ENCODE measurements around the gene P2RY6. TPM values are rescaled to one million over a fixed set of nuclear protein-coding genes. Genes with fewer than 3 reads are reported as not detected.

P2RY6 gene
- total and polyA plus RNA-seq, 2 donors from 2014 or later: 6.7 to 17.9 TPM

- H3K9ac ChIP-seq (ENCODE audit: low read length in 3 of 3): no peak overlapping the region
- no peak overlapping the region for H3K4me3 ChIP-seq (ENCODE audit: low read length in 3 of 3)
- H3K9me3 ChIP-seq (ENCODE audit: control insufficient read depth in 2 of 3, insufficient read depth in 1 of 3, low read length in 3 of 3): no peaks in the 10 kb centered on the region
- H3K27ac ChIP-seq (ENCODE audit: low read depth in 2 of 2, low read length in 2 of 2): peak overlapping the region; percentile 63 to 71
- TF ChIP-seq CTCF (IDR thresholded peaks at IDR 0.05; ENCODE audit: borderline replicate concordance, extremely low read depth, insufficient read depth): no peak
- FAIRE-seq: no peak
- H3K4me1 ChIP-seq (ENCODE audit: control insufficient read depth in 2 of 3, insufficient read depth in 2 of 3, low read depth in 1 of 3, low read length in 3 of 3): peaks cover 0 to 31% (median 23%) of the 10 kb centered on the region in 3 donors
- intact Hi-C loops (cut with DNase I): no loop called here
- peaks cover 4% of the 10 kb centered on the region for H3K27me3 ChIP-seq (ENCODE audit: control insufficient read depth, insufficient read depth, low read length)
- DNase-seq: peak in 2 of 5 donors; percentile 6 to 9
- H3K36me3 ChIP-seq (ENCODE audit: control insufficient read depth in 2 of 3, insufficient read depth in 3 of 3, low read length in 3 of 3): no peaks in the 10 kb centered on the region
These were observed 12.0 kb upstream of the P2RY6 start for GRCh38 chr11:73260127-73260457.

GRCh38 chr11:73262851-73263495, 9.2 kb upstream of the P2RY6 start:
- peaks cover 0 to 23% (median 18%) of the 10 kb centered on the region in 3 donors for H3K4me1 ChIP-seq (ENCODE audit: control insufficient read depth in 2 of 3, insufficient read depth in 2 of 3, low read depth in 1 of 3, low read length in 3 of 3)
- H3K36me3 ChIP-seq (ENCODE audit: control insufficient read depth in 2 of 3, insufficient read depth in 3 of 3, low read length in 3 of 3): no peaks in the 10 kb centered on the region
- no peak overlapping the region for H3K4me3 ChIP-seq (ENCODE audit: low read length in 3 of 3)
- peaks cover 4% of the 10 kb centered on the region for H3K27me3 ChIP-seq (ENCODE audit: control insufficient read depth, insufficient read depth, low read length)
- H3K9me3 ChIP-seq (ENCODE audit: control insufficient read depth in 2 of 3, insufficient read depth in 1 of 3, low read length in 3 of 3): no peaks in the 10 kb centered on the region
- DNase-seq: peak in 2 of 5 donors; percentile 3 to 23
- TF ChIP-seq CTCF (IDR thresholded peaks at IDR 0.05; ENCODE audit: borderline replicate concordance, extremely low read depth, insufficient read depth): no peak
- intact Hi-C loops (cut with DNase I): no loop called here
- no peak for FAIRE-seq
- no peak overlapping the region for H3K27ac ChIP-seq (ENCODE audit: low read depth in 2 of 2, low read length in 2 of 2)
- no peak overlapping the region for H3K9ac ChIP-seq (ENCODE audit: low read length in 3 of 3)

GRCh38 chr11:73263640-73264039, 8.5 kb upstream of the P2RY6 start:
- no peak overlapping the region for H3K4me3 ChIP-seq (ENCODE audit: low read length in 3 of 3)
- no peak for TF ChIP-seq CTCF (IDR thresholded peaks at IDR 0.05; ENCODE audit: borderline replicate concordance, extremely low read depth, insufficient read depth)
- peaks cover 0 to 16% (median 11%) of the 10 kb centered on the region in 3 donors for H3K4me1 ChIP-seq (ENCODE audit: control insufficient read depth in 2 of 3, insufficient read depth in 2 of 3, low read depth in 1 of 3, low read length in 3 of 3)
- no peak overlapping the region for H3K27ac ChIP-seq (ENCODE audit: low read depth in 2 of 2, low read length in 2 of 2)
- peak in 2 of 5 donors; percentile 3 to 18 for DNase-seq
- H3K9ac ChIP-seq (ENCODE audit: low read length in 3 of 3): no peak overlapping the region
- no peaks in the 10 kb centered on the region for H3K36me3 ChIP-seq (ENCODE audit: control insufficient read depth in 2 of 3, insufficient read depth in 3 of 3, low read length in 3 of 3)
- FAIRE-seq: no peak
- no peaks in the 10 kb centered on the region for H3K9me3 ChIP-seq (ENCODE audit: control insufficient read depth in 2 of 3, insufficient read depth in 1 of 3, low read length in 3 of 3)
- peaks cover 4% of the 10 kb centered on the region for H3K27me3 ChIP-seq (ENCODE audit: control insufficient read depth, insufficient read depth, low read length)
- intact Hi-C loops (cut with DNase I): no loop called here

Measured in kidney (tissue), 14 donors.